Measurements from ENCODE around the gene FKBP1A. TPM values are rescaled to one million over a fixed set of nuclear protein-coding genes. Genes with fewer than 3 reads are reported as not detected.

FKBP1A gene
- total and polyA plus RNA-seq, 9 of the 15 experiments (the other 6 are each of a cell fraction or from before 2014, with no cell fraction given), result 48.8 to 502 (median 89.6) TPM

- peaks cover 15% of the 10 kb centered on the region; the same call in 2 of the 3 replicates for H3K36me3 ChIP-seq (ENCODE audit: control insufficient read depth, insufficient read depth, low read length)
- ChIA-PET CTCF (ENCODE audit: low intra/inter-chr PET ratio) (interaction anchor here (0.7 kb wide), 1 partner anchor 82 kb away, joined by 4 read pairs; no protein-coding TSS in a partner anchor), POLR2A (interaction anchor here (0.9 kb wide), 1 partner anchor 12 kb away, joined by 3 read pairs; no protein-coding TSS in a partner anchor)
- 39% methylated on average over 2 of the region's 2 CpGs for WGBS (ENCODE audit: insufficient coverage, low coverage, missing lambda C conversion rate)
- H3K4me1 ChIP-seq (replicated peaks in 1 of 2; ENCODE audit: control insufficient read depth in 2 of 2, insufficient read depth in 2 of 2, low read length in 2 of 2), result peaks cover 14 to 19% of the 10 kb centered on the region in 2 experiments; a peak in 4 of 5 replicates
- H3K9me1 ChIP-seq (ENCODE audit: control insufficient read depth, insufficient read depth, low read length), result peaks cover 4% of the 10 kb centered on the region
- no peak for FAIRE-seq
- no peaks in the 10 kb centered on the region; a peak in 1 of 5 replicates for H3K27me3 ChIP-seq (ENCODE audit: control insufficient read depth in 2 of 2, insufficient read depth in 2 of 2, low read length in 2 of 2)
- no peak overlapping the region for H2AFZ ChIP-seq (ENCODE audit: low read depth, low read length)
- DNase-seq (ENCODE audit: extremely low read depth in 1 of 4, low spot score in 3 of 4), result no peak
- H3K4me2 ChIP-seq (ENCODE audit: insufficient read depth, low read length), result no peak overlapping the region
- TF ChIP-seq SIN3B (IDR thresholded peaks at IDR 0.05; ENCODE audit: low read depth) (no peak), HEY1 (CRISPR knock-in tag; IDR thresholded peaks at IDR 0.05; ENCODE audit: borderline replicate concordance) (no peak), ZNF766 (CRISPR knock-in tag; conservative IDR thresholded peaks at IDR 0.05) (0 out of 2 replicates have a peak, but pooled peaks have one; percentile 49), CREB1 (IDR thresholded peaks at IDR 0.05) (no peak), CREB1 (CRISPR knock-in tag; IDR thresholded peaks at IDR 0.05) (no peak), TRIM25 (IDR thresholded peaks at IDR 0.05; ENCODE audit: borderline replicate concordance) (no peak), PBX2 (CRISPR knock-in tag; IDR thresholded peaks at IDR 0.05; ENCODE audit: low read depth) (no peak), PBX2 (tag; conservative IDR thresholded peaks at IDR 0.05; ENCODE audit: low read depth) (no peak), ZNF217 (CRISPR knock-in tag; IDR thresholded peaks at IDR 0.05) (no peak), CLOCK (CRISPR knock-in tag; IDR thresholded peaks at IDR 0.05; ENCODE audit: borderline replicate concordance) (no peak)
- peaks cover 36% of the 10 kb centered on the region for H3K79me2 ChIP-seq (ENCODE audit: control insufficient read depth, insufficient read depth, low read length)
- H3K27ac ChIP-seq (ENCODE audit: extremely low read depth, low read depth, low read length), result no peak overlapping the region
- intact Hi-C loops (cut with micrococcal nuclease), result loop anchor here (5.0 to 10.0 kb wide), 3 partner anchors 43 to 180 kb away; partner anchors contain the start of gene SDCBP2
- no TSS peak for BruUV-seq (replicated peaks)
- H3K4me3 ChIP-seq, result no peak overlapping the region
- no peaks in the 10 kb centered on the region; the same call in 1 of the 2 replicates for H3K9me3 ChIP-seq (replicated peaks; ENCODE audit: control insufficient read depth, insufficient read depth, low read depth, low read length)
- H4K20me1 ChIP-seq (replicated peaks; ENCODE audit: control insufficient read depth, insufficient read depth, low read length), result peaks cover 18% of the 10 kb centered on the region
- H3K9ac ChIP-seq (ENCODE audit: insufficient read depth in 1 of 2, low read depth in 2 of 2, low read length in 2 of 2), result no peak overlapping the region
- ATAC-seq, result no peak
- in situ Hi-C loops (cut with MboI), result no loop called here
Observed at GRCh38 chr20:1394686-1395085, 1.8 kb upstream of the FKBP1A start.

All from K562 (cell line).